HepG2 (cell line): ENCODE results near the gene BCL2L2. TPM values are rescaled to one million over a fixed set of nuclear protein-coding genes. Genes with fewer than 3 reads are reported as not detected.
A peak's percentile ranks its signal among the peaks of the same experiment; 100 is the strongest.

ENCODE experiments used
- CCAR2 ChIP-seq: fragments of 200-400 bp; formaldehyde crosslinking; optimal IDR thresholded peaks from 2 replicates; pipeline ENCODE3; 2018; ENCODE audit warnings: low read depth, mild to moderate bottlenecking, low read length, moderate library complexity
- EEA1 ChIP-seq: sonication (generic); formaldehyde crosslinking; IDR thresholded peaks from 2 replicates; pipeline ENCODE4 v1.5.1; 2020; ENCODE audit warnings: mild to moderate bottlenecking, missing genetic modification reagents, borderline replicate concordance
- HNF4A ChIP-seq: sonication (generic); formaldehyde crosslinking; IDR thresholded peaks from 2 replicates; pipeline ENCODE4 v1.4.0; 2020; ENCODE audit warnings: missing genetic modification reagents
- HNF4G ChIP-seq, 2 experiments: sonication (generic) in 1 of 2; formaldehyde crosslinking in 1 of 2; IDR thresholded peaks; 2 replicates each; pipeline versions ENCODE4 v1.4.0 to v1.6.1; 2011 to 2020; ENCODE audit warnings: borderline replicate concordance in 2 of 2, low read depth in 2 of 2, mild to moderate bottlenecking in 2 of 2, low read length in 1 of 2, missing genetic modification reagents in 1 of 2, moderate library complexity in 1 of 2
- JUND ChIP-seq: sonication (generic); formaldehyde crosslinking; IDR thresholded peaks from 2 replicates; pipeline ENCODE4 v1.8.0; 2022; ENCODE audit warnings: mild to moderate bottlenecking, missing genetic modification reagents
- KAT8 ChIP-seq: IDR thresholded peaks from 2 replicates; pipeline ENCODE4 v1.6.1; 2016; ENCODE audit warnings: missing genetic modification reagents, missing compliant biosample characterization
- MED1 ChIP-seq: sonication (generic); formaldehyde crosslinking; IDR thresholded peaks from 2 replicates; pipeline ENCODE4 v1.4.0; 2020; ENCODE audit warnings: missing genetic modification reagents
- MIER3 ChIP-seq: IDR thresholded peaks from 2 replicates; pipeline ENCODE4 v1.6.1; 2016; ENCODE audit warnings: missing compliant biosample characterization, borderline replicate concordance
- MXI1 ChIP-seq: IDR thresholded peaks from 3 replicates; pipeline ENCODE4 v1.6.1; 2012; ENCODE audit warnings: low read depth, low read length, inconsistent platforms, borderline replicate concordance
- PAX8 ChIP-seq: sonication (generic); formaldehyde crosslinking; IDR thresholded peaks from 2 replicates; pipeline ENCODE4 v1.8.0; 2022; ENCODE audit warnings: mild to moderate bottlenecking, missing genetic modification reagents, borderline replicate concordance
- PHB2 ChIP-seq: fragments of 450-650 bp; IDR thresholded peaks from 2 replicates; pipeline ENCODE4 v1.6.1; 2018; ENCODE audit not compliant: partially characterized antibody
- SUZ12 ChIP-seq: fragments of 150-350 bp; IDR thresholded peaks from 2 replicates; pipeline ENCODE4 v1.6.1; 2014; ENCODE audit warnings: low read depth, low read length
- ZBTB46 ChIP-seq: sonication (generic); formaldehyde crosslinking; IDR thresholded peaks from 2 replicates; pipeline ENCODE4 v1.4.0; 2020; ENCODE audit warnings: mild to moderate bottlenecking, missing genetic modification reagents, borderline replicate concordance
- ZNF354B ChIP-seq: sonication (generic); formaldehyde crosslinking; IDR thresholded peaks from 2 replicates; pipeline ENCODE4 v1.8.0; 2022; ENCODE audit warnings: mild to moderate bottlenecking, missing genetic modification reagents
- ZNF44 ChIP-seq: sonication (generic); formaldehyde crosslinking; IDR thresholded peaks from 2 replicates; pipeline ENCODE4 v1.5.1; 2020; ENCODE audit warnings: mild to moderate bottlenecking, missing genetic modification reagents
- ZNF580 ChIP-seq: IDR thresholded peaks from 2 replicates; pipeline ENCODE4 v1.6.1; 2016; ENCODE audit warnings: low read depth, borderline replicate concordance
- ZNF670 ChIP-seq: sonication (generic); formaldehyde crosslinking; IDR thresholded peaks from 2 replicates; pipeline ENCODE4 v1.8.0; 2022; ENCODE audit warnings: mild to moderate bottlenecking, missing genetic modification reagents, borderline replicate concordance
- ZNF749 ChIP-seq: sonication (generic); formaldehyde crosslinking; IDR thresholded peaks from 2 replicates; pipeline ENCODE4 v1.8.0; 2022; ENCODE audit warnings: mild to moderate bottlenecking, missing genetic modification reagents, moderate library complexity, borderline replicate concordance
- ZNF766 ChIP-seq: sonication (generic); formaldehyde crosslinking; IDR thresholded peaks from 2 replicates; pipeline ENCODE4 v1.5.0; 2020; ENCODE audit warnings: missing genetic modification reagents, borderline replicate concordance
- ZSCAN12 ChIP-seq: sonication (generic); formaldehyde crosslinking; IDR thresholded peaks from 2 replicates; pipeline ENCODE4 v1.9.0; 2021; ENCODE audit warnings: mild to moderate bottlenecking, missing genetic modification reagents
- ZSCAN5A ChIP-seq: sonication (generic); formaldehyde crosslinking; IDR thresholded peaks from 2 replicates; pipeline ENCODE4 v1.8.0; 2022; ENCODE audit warnings: mild to moderate bottlenecking, missing genetic modification reagents, borderline replicate concordance
- polyA plus RNA-seq, 8 experiments: library from polyadenylated mRNA; depleted of rRNA in 3 of 8; stranded (reverse) in 7 of 8; unstranded in 1 of 8; fragments of >200 nt; fragmentation: Illumina TruSeq in 4 of 8; extraction: Trizol in 4 of 8; gene quantifications; 2 replicates each; pipeline versions ENCODE4 v1.2.1 to v1.2.3, GENCODE V29; 2011 to 2016; ENCODE audit warnings: low read depth in 4 of 8, missing spikeins in 1 of 8, mixed read lengths in 1 of 8; ENCODE audit not compliant: insufficient read depth in 1 of 8
- total RNA-seq, 5 experiments: library from RNA; depleted of rRNA; stranded (reverse); fragments of >200 nt; fragmentation: Illumina TruSeq; extraction: Trizol; gene quantifications; 2 replicates each; pipeline ENCODE4 v1.2.3, GENCODE V29; 2016; ENCODE audit warnings: low read depth in 1 of 5
- TF ChIP-seq, protein P1 (sequence below): sonication (generic); formaldehyde crosslinking; IDR thresholded peaks from 2 replicates; pipeline ENCODE4 v1.9.0; 2022; ENCODE audit warnings: missing genetic modification reagents, mild to moderate bottlenecking, borderline replicate concordance
- TF ChIP-seq, protein P2 (sequence below): sonication (generic); formaldehyde crosslinking; IDR thresholded peaks from 2 replicates; pipeline ENCODE4 v1.4.0; 2020; ENCODE audit warnings: missing genetic modification reagents

BCL2L2 gene
- total and polyA plus RNA-seq, 2 of the 13 experiments (the other 11 are each of a cell fraction or from before 2014, with no cell fraction given): 28.1 to 49.8 TPM

GRCh38 chr14:23301969-23302289 is 4.7 kb upstream of the BCL2L2 start (continued):
- peak; percentile 95 for TF ChIP-seq ZSCAN5A
- 0 out of 2 replicates have a peak, but pooled peaks have one; percentile 1 for TF ChIP-seq JUND (CRISPR knock-in tag)
- no peak; the same call in 1 of the 2 replicates for TF ChIP-seq PAX8 (CRISPR knock-in tag)
- peak; percentile 67; the same call in 1 of the 2 replicates for TF ChIP-seq MIER3
- TF ChIP-seq SUZ12: no peak
- peak; percentile 97; the same call in 1 of the 2 replicates for TF ChIP-seq ZNF44 (CRISPR knock-in tag)
- TF ChIP-seq, protein P1, sequence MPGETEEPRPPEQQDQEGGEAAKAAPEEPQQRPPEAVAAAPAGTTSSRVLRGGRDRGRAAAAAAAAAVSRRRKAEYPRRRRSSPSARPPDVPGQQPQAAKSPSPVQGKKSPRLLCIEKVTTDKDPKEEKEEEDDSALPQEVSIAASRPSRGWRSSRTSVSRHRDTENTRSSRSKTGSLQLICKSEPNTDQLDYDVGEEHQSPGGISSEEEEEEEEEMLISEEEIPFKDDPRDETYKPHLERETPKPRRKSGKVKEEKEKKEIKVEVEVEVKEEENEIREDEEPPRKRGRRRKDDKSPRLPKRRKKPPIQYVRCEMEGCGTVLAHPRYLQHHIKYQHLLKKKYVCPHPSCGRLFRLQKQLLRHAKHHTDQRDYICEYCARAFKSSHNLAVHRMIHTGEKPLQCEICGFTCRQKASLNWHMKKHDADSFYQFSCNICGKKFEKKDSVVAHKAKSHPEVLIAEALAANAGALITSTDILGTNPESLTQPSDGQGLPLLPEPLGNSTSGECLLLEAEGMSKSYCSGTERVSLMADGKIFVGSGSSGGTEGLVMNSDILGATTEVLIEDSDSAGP (CRISPR knock-in tag): no peak
- 0 out of 2 replicates have a peak, but pooled peaks have one; percentile 96 for TF ChIP-seq ZNF354B (CRISPR knock-in tag)
- no peak for TF ChIP-seq ZNF670 (CRISPR knock-in tag)
- TF ChIP-seq ZNF749 (CRISPR knock-in tag): peak; percentile 82; the same call in 1 of the 2 replicates
- peak; percentile 8; the same call in 1 of the 2 replicates for TF ChIP-seq MED1
- TF ChIP-seq CCAR2: no peak
- peak; percentile 62; the same call in 1 of the 2 replicates for TF ChIP-seq KAT8 (CRISPR knock-in tag)
- no peak for TF ChIP-seq PHB2
- no peak for TF ChIP-seq HNF4G (IDR thresholded peaks at IDR 0.05; ENCODE audit: borderline replicate concordance, low read depth, low read length)
- no peak; the same call in 1 of the 2 replicates for TF ChIP-seq HNF4G (CRISPR knock-in tag; IDR thresholded peaks at IDR 0.05; ENCODE audit: borderline replicate concordance, low read depth)
- TF ChIP-seq EEA1 (CRISPR knock-in tag): 0 out of 2 replicates have a peak, but pooled peaks have one; percentile 95
- TF ChIP-seq ZNF580 (CRISPR knock-in tag): 0 out of 2 replicates have a peak, but pooled peaks have one; percentile 75
- TF ChIP-seq, protein P2, sequence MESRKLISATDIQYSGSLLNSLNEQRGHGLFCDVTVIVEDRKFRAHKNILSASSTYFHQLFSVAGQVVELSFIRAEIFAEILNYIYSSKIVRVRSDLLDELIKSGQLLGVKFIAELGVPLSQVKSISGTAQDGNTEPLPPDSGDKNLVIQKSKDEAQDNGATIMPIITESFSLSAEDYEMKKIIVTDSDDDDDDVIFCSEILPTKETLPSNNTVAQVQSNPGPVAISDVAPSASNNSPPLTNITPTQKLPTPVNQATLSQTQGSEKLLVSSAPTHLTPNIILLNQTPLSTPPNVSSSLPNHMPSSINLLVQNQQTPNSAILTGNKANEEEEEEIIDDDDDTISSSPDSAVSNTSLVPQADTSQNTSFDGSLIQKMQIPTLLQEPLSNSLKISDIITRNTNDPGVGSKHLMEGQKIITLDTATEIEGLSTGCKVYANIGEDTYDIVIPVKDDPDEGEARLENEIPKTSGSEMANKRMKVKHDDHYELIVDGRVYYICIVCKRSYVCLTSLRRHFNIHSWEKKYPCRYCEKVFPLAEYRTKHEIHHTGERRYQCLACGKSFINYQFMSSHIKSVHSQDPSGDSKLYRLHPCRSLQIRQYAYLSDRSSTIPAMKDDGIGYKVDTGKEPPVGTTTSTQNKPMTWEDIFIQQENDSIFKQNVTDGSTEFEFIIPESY (CRISPR knock-in tag): 0 out of 2 replicates have a peak, but pooled peaks have one; percentile 56
- no peak for TF ChIP-seq ZBTB46 (CRISPR knock-in tag)
- peak; percentile 98 for TF ChIP-seq ZSCAN12 (CRISPR knock-in tag)
- peak; percentile 45 for TF ChIP-seq HNF4A
- TF ChIP-seq ZNF766 (CRISPR knock-in tag): peak; percentile 77; the same call in 1 of the 2 replicates
- peak; percentile 60; the same call in 2 of the 3 replicates for TF ChIP-seq MXI1
